Fibroblast of lung (primary cell): ENCODE results near the gene NDUFV1. TPM values are rescaled to one million over a fixed set of nuclear protein-coding genes. Genes with fewer than 3 reads are reported as not detected.

Source experiments
- DNase-seq, 2 donors: peaks; one replicate each; pipeline versions ENCODE4 v3.0.0 to v3.0.0-alpha.2; 2010; ENCODE audit warnings: low read depth in 2 of 2
- H2AFZ ChIP-seq: 2 replicates; pipeline ENCODE4 v1.5.1; 2012; ENCODE audit warnings: low read length, control low read depth, inconsistent platforms
- H3K27ac ChIP-seq: 2 replicates; pipeline ENCODE4 v1.5.1; 2011; ENCODE audit warnings: low read length, control low read depth; ENCODE audit not compliant: insufficient read depth
- H3K27me3 ChIP-seq: 2 replicates; pipeline ENCODE4 v1.5.1; 2011; ENCODE audit warnings: mild to moderate bottlenecking, low read length; ENCODE audit not compliant: control insufficient read depth, insufficient read depth
- H3K36me3 ChIP-seq: 2 replicates; pipeline ENCODE4 v1.5.1; 2011; ENCODE audit warnings: low read length; ENCODE audit not compliant: control insufficient read depth, insufficient read depth
- H3K4me1 ChIP-seq: 2 replicates; pipeline ENCODE4 v1.5.1; 2011; ENCODE audit warnings: low read length; ENCODE audit not compliant: control insufficient read depth, insufficient read depth; ENCODE audit errors: extremely low read depth
- H3K4me2 ChIP-seq: 2 replicates; pipeline ENCODE4 v1.5.1; 2011; ENCODE audit warnings: low read length, control low read depth; ENCODE audit not compliant: insufficient read depth; ENCODE audit errors: extremely low read depth
- H3K4me3 ChIP-seq, 4 experiments: fragments of 200-600 bp in 1 of 4; sonication (generic) in 1 of 4; replicated peaks in 1 of 4; 2 replicates each; pipeline ENCODE4 v1.5.1; 2011 to 2016; ENCODE audit warnings: low read length in 4 of 4, low read depth in 3 of 4, mild to moderate bottlenecking in 3 of 4, control low read depth in 2 of 4, inconsistent platforms in 1 of 4, mixed read lengths in 1 of 4; ENCODE audit not compliant: insufficient read depth in 1 of 4; ENCODE audit errors: control extremely low read depth in 1 of 4
- H3K79me2 ChIP-seq: 2 replicates; pipeline ENCODE4 v1.5.1; 2012; ENCODE audit warnings: mild to moderate bottlenecking, low read length, inconsistent platforms; ENCODE audit not compliant: control insufficient read depth, insufficient read depth
- H3K9ac ChIP-seq: 2 replicates; pipeline ENCODE4 v1.5.1; 2011; ENCODE audit warnings: mild to moderate bottlenecking, low read length, control low read depth; ENCODE audit not compliant: insufficient read depth
- H3K9me3 ChIP-seq: 2 replicates; pipeline ENCODE4 v1.5.1; 2012; ENCODE audit warnings: low read depth, low read length; ENCODE audit not compliant: control insufficient read depth, insufficient read depth
- H4K20me1 ChIP-seq: 2 replicates; pipeline ENCODE4 v1.5.1; 2011; ENCODE audit warnings: low read length; ENCODE audit not compliant: control insufficient read depth, insufficient read depth; ENCODE audit errors: extremely low read depth
- CTCF ChIP-seq, 2 donors: IDR thresholded peaks in 1 of 2; conservative IDR thresholded peaks in 1 of 2; 1 replicate in 1 of 2; 2 replicates in 1 of 2; pipeline ENCODE4 v1.5.1; 2011 to 2012; ENCODE audit warnings: low read length in 2 of 2, control low read depth in 1 of 2, inconsistent platforms in 1 of 2, low read depth in 1 of 2, mild to moderate bottlenecking in 1 of 2
- EZH2 ChIP-seq: IDR thresholded peaks from 2 replicates; pipeline ENCODE4 v1.5.1; 2012; ENCODE audit warnings: low read length, control low read depth, mild to moderate bottlenecking; ENCODE audit errors: missing control alignments
- polyA plus RNA-seq, 2 donors: library from polyadenylated mRNA; depleted of rRNA in 1 of 2; stranded (reverse) in 1 of 2; unstranded in 1 of 2; fragments of >200 nt; gene quantifications; 2 replicates each; pipeline ENCODE4 v1.2.1, GENCODE V29; 2011 to 2012; ENCODE audit warnings: missing spikeins in 1 of 2
- total RNA-seq: library from RNA; depleted of rRNA; stranded (reverse); fragments of >200 nt; gene quantifications from 2 replicates; pipeline ENCODE4 v1.2.1, GENCODE V29; 2014

NDUFV1 gene
- total and polyA plus RNA-seq, 2 donors (not counting 1 experiment from before 2014, with no cell fraction given): 64.9 to 171 TPM

- H3K79me2 ChIP-seq: no peaks in the 10 kb centered on the region
- no peak overlapping the region for H2AFZ ChIP-seq
- H3K4me3 ChIP-seq: no peak overlapping the region
- TF ChIP-seq CTCF (conservative IDR thresholded peaks at IDR 0.05 in 1 of 2, IDR thresholded peaks at IDR 0.05 in 1 of 2; ENCODE audit: low read depth in 1 of 2, low read length in 2 of 2) (no peak), EZH2 (no peak)
- H3K4me1 ChIP-seq: no peaks in the 10 kb centered on the region
- no peaks in the 10 kb centered on the region for H3K36me3 ChIP-seq
- no peak for DNase-seq
- no peaks in the 10 kb centered on the region for H3K9me3 ChIP-seq
- no peaks in the 10 kb centered on the region for H3K27me3 ChIP-seq
- no peaks in the 10 kb centered on the region for H4K20me1 ChIP-seq
- H3K27ac ChIP-seq: no peak overlapping the region
- no peak overlapping the region for H3K9ac ChIP-seq
- no peak overlapping the region for H3K4me2 ChIP-seq
Observed at GRCh38 chr11:67641338-67642172, 34.8 kb downstream of the NDUFV1 start.

DNA sequence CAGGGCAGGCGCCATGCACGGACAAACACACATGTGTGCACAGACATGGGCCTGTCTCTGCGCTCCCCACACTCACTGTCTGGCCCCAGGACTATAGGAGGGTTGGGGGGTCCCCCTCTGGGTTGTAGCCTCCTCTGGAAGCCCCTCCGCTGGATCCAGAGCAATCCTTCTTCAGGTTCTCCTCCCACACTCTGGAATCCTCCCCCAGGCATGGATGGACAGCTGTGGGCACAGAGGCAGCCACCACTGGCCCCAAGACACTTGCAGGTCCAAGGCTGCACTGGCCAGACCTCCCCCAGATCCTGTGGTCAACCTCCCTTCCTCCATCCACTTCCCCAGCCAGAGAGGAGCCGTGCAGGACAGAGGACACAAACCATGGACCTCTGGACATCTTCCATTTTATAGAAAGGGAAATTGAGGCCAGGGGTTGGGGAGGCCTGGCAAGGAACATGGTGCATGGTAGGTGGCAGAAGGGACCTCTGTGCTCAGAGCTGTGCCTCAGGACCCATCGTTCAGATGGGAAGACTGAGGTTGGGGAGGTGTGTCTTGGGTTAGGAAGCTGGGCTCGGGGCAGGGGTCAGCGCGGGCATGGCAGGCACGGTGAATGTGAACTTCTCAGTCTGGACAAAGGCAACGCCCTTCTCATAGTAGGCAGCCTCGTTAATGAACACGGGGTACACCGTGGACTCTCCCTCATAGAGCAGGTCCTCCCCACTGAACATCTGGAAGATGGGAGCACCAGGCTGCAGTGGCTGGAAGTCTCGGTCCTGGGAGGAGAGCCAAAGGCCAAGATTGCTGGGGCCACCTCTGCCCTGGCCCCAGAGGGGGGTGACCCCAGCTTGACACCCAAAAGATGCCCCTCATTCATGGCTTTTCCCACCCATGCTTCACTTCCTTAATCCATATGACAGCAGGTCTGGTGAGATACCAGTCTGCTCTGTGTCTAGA, 35.7 kb downstream of the NDUFV1 start:
- Histone ChIP-seq H3K27me3 (no peaks in the 10 kb centered on the region), H3K4me3 (no peak overlapping the region), H3K4me1 (no peaks in the 10 kb centered on the region), H3K36me3 (no peaks in the 10 kb centered on the region), H3K4me2 (no peak overlapping the region), H3K9ac (no peak overlapping the region), H2AFZ (no peak overlapping the region), H3K9me3 (no peaks in the 10 kb centered on the region), H3K27ac (no peak overlapping the region), H4K20me1 (no peaks in the 10 kb centered on the region), H3K79me2 (no peaks in the 10 kb centered on the region)
- no peak for TF ChIP-seq CTCF (conservative IDR thresholded peaks at IDR 0.05 in 1 of 2, IDR thresholded peaks at IDR 0.05 in 1 of 2; ENCODE audit: low read depth in 1 of 2, low read length in 2 of 2)
- TF ChIP-seq EZH2: no peak
- no peak for DNase-seq

- no peak overlapping the region for H3K4me2 ChIP-seq
- H3K27me3 ChIP-seq: no peaks in the 10 kb centered on the region
- H2AFZ ChIP-seq: no peak overlapping the region
- H3K9ac ChIP-seq: no peak overlapping the region
- H3K36me3 ChIP-seq: no peaks in the 10 kb centered on the region
- TF ChIP-seq EZH2 (no peak), CTCF (conservative IDR thresholded peaks at IDR 0.05 in 1 of 2, IDR thresholded peaks at IDR 0.05 in 1 of 2; ENCODE audit: low read depth in 1 of 2, low read length in 2 of 2) (peak in 1 of 2 donors; percentile 34)
- H3K4me3 ChIP-seq: no peak overlapping the region
- no peaks in the 10 kb centered on the region for H3K9me3 ChIP-seq
- H3K4me1 ChIP-seq: no peaks in the 10 kb centered on the region
- no peak overlapping the region for H3K27ac ChIP-seq
- no peak for DNase-seq
- no peaks in the 10 kb centered on the region for H3K79me2 ChIP-seq
- no peaks in the 10 kb centered on the region for H4K20me1 ChIP-seq
Observed at GRCh38 chr11:67644042-67644441, 37.3 kb downstream of the NDUFV1 start.
